ENCODE measurements around the gene MORN5. TPM values are rescaled to one million over a fixed set of nuclear protein-coding genes. Genes with fewer than 3 reads are reported as not detected.

Gene MORN5
- total RNA-seq, 1 experiment from 2014 or later: not detected

DNA sequence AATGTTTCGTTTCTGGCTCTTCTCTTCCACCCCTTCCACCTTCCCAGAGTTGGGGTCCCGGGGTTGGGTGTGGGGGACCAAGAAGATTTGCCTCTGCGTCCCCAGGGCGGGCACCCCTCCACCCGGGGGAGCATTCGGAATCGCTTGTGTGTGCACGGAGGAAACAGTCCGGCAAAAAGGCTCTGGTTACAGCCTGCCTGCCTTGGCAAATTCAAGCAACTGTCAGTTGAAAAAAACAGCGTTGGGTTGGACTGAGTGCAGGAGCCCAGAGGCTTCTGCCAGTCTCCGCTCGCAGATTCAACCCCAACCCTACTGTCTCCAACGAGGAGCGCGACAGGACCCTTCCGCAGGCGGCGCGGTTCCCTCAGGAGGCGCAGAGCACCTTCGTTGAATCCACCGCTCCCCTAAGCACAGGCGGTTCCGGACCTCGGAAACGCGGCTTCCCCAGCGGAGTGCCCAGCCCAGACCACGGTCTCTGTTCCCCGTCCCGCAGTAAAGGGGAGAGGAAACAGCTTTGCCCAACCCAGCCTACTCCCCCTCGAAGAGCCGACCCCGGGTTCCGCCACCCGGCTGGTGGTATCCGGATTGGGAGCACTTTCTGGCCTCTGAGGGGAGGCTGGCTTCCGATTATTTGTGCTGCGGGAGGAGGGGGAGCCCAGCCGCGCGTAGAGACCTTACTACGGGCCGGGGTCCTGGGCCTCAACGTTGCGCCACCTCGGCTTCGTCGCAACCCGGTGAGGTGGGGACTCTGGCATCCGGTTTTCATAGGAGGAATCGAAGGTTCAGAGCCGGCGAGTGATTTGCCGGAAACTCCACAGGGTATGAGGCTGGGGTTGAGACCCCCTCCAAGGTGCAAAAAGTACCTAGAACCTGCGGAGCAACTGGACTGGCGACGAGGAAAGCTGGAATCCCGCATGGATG is 59.5 kb downstream of the MORN5 start:
- H3K9ac ChIP-seq (ENCODE audit: low read length): no peak overlapping the region
- no peaks in the 10 kb centered on the region for H3K4me1 ChIP-seq (ENCODE audit: low read length)
- no peaks in the 10 kb centered on the region for H4K20me1 ChIP-seq (ENCODE audit: insufficient read depth, low read depth, low read length)
- H3K9me3 ChIP-seq (ENCODE audit: low read length): no peaks in the 10 kb centered on the region
- DNase-seq: no peak
- no peak overlapping the region for H3K4me3 ChIP-seq (ENCODE audit: low read length)
- H3K4me2 ChIP-seq (ENCODE audit: low read depth, low read length, poor library complexity, severe bottlenecking): no peak overlapping the region
- no peaks in the 10 kb centered on the region for H3K27me3 ChIP-seq (ENCODE audit: low read length)
- H3K27ac ChIP-seq (ENCODE audit: low read length): no peak overlapping the region
- no peaks in the 10 kb centered on the region for H3K36me3 ChIP-seq (ENCODE audit: insufficient read depth, low read length)
- H3K79me2 ChIP-seq (ENCODE audit: low read length): no peaks in the 10 kb centered on the region
- no peak overlapping the region for H2AFZ ChIP-seq (ENCODE audit: low read length)
- H3K9me2 ChIP-seq (replicated peaks; ENCODE audit: insufficient read depth, low read length): no peaks in the 10 kb centered on the region

GRCh38 chr9:122219856-122220672 is 60.4 kb downstream of the MORN5 start:
- Histone ChIP-seq H3K4me2 (ENCODE audit: low read depth, low read length, poor library complexity, severe bottlenecking) (no peak overlapping the region), H3K79me2 (ENCODE audit: low read length) (no peaks in the 10 kb centered on the region), H3K4me1 (ENCODE audit: low read length) (no peaks in the 10 kb centered on the region), H3K9ac (ENCODE audit: low read length) (no peak overlapping the region), H3K27me3 (ENCODE audit: low read length) (no peaks in the 10 kb centered on the region), H4K20me1 (ENCODE audit: insufficient read depth, low read depth, low read length) (no peaks in the 10 kb centered on the region), H3K36me3 (ENCODE audit: insufficient read depth, low read length) (no peaks in the 10 kb centered on the region), H3K4me3 (ENCODE audit: low read length) (no peak overlapping the region), H3K27ac (ENCODE audit: low read length) (no peak overlapping the region), H2AFZ (ENCODE audit: low read length) (no peak overlapping the region), H3K9me2 (replicated peaks; ENCODE audit: insufficient read depth, low read length) (no peaks in the 10 kb centered on the region), H3K9me3 (ENCODE audit: low read length) (no peaks in the 10 kb centered on the region)
- no peak for DNase-seq

GRCh38 chr9:122220673-122221182 is 61.0 kb downstream of the MORN5 start:
- Histone ChIP-seq H3K4me1 (ENCODE audit: low read length) (no peaks in the 10 kb centered on the region), H3K4me3 (ENCODE audit: low read length) (no peak overlapping the region), H3K4me2 (ENCODE audit: low read depth, low read length, poor library complexity, severe bottlenecking) (no peak overlapping the region), H3K27ac (ENCODE audit: low read length) (no peak overlapping the region), H3K27me3 (ENCODE audit: low read length) (no peaks in the 10 kb centered on the region), H2AFZ (ENCODE audit: low read length) (no peak overlapping the region), H3K9ac (ENCODE audit: low read length) (no peak overlapping the region), H3K79me2 (ENCODE audit: low read length) (no peaks in the 10 kb centered on the region), H3K9me2 (replicated peaks; ENCODE audit: insufficient read depth, low read length) (no peaks in the 10 kb centered on the region), H4K20me1 (ENCODE audit: insufficient read depth, low read depth, low read length) (no peaks in the 10 kb centered on the region), H3K36me3 (ENCODE audit: insufficient read depth, low read length) (no peaks in the 10 kb centered on the region), H3K9me3 (ENCODE audit: low read length) (no peaks in the 10 kb centered on the region)
- no peak for DNase-seq

- Histone ChIP-seq H3K27me3 (ENCODE audit: low read length) (no peaks in the 10 kb centered on the region), H3K4me1 (ENCODE audit: low read length) (no peaks in the 10 kb centered on the region), H4K20me1 (ENCODE audit: insufficient read depth, low read depth, low read length) (no peaks in the 10 kb centered on the region), H2AFZ (ENCODE audit: low read length) (no peak overlapping the region), H3K27ac (ENCODE audit: low read length) (no peak overlapping the region), H3K36me3 (ENCODE audit: insufficient read depth, low read length) (no peaks in the 10 kb centered on the region), H3K9me2 (replicated peaks; ENCODE audit: insufficient read depth, low read length) (no peaks in the 10 kb centered on the region), H3K9me3 (ENCODE audit: low read length) (no peaks in the 10 kb centered on the region), H3K9ac (ENCODE audit: low read length) (no peak overlapping the region), H3K4me2 (ENCODE audit: low read depth, low read length, poor library complexity, severe bottlenecking) (no peak overlapping the region), H3K4me3 (ENCODE audit: low read length) (no peak overlapping the region), H3K79me2 (ENCODE audit: low read length) (no peaks in the 10 kb centered on the region)
- DNase-seq: no peak
These were observed 61.6 kb downstream of the MORN5 start for GRCh38 chr9:122221183-122221811.

GRCh38 chr9:122222791-122223190 is 63.1 kb downstream of the MORN5 start:
- no peak overlapping the region for H3K4me3 ChIP-seq (ENCODE audit: low read length)
- no peak overlapping the region for H2AFZ ChIP-seq (ENCODE audit: low read length)
- H3K36me3 ChIP-seq (ENCODE audit: insufficient read depth, low read length): no peaks in the 10 kb centered on the region
- no peaks in the 10 kb centered on the region for H3K9me2 ChIP-seq (replicated peaks; ENCODE audit: insufficient read depth, low read length)
- no peak overlapping the region for H3K4me2 ChIP-seq (ENCODE audit: low read depth, low read length, poor library complexity, severe bottlenecking)
- no peaks in the 10 kb centered on the region for H3K27me3 ChIP-seq (ENCODE audit: low read length)
- DNase-seq: no peak
- H4K20me1 ChIP-seq (ENCODE audit: insufficient read depth, low read depth, low read length): no peaks in the 10 kb centered on the region
- H3K79me2 ChIP-seq (ENCODE audit: low read length): no peaks in the 10 kb centered on the region
- no peaks in the 10 kb centered on the region for H3K9me3 ChIP-seq (ENCODE audit: low read length)
- no peaks in the 10 kb centered on the region for H3K4me1 ChIP-seq (ENCODE audit: low read length)
- H3K9ac ChIP-seq (ENCODE audit: low read length): no peak overlapping the region
- no peak overlapping the region for H3K27ac ChIP-seq (ENCODE audit: low read length)

GRCh38 chr9:122223435-122223834 is 63.7 kb downstream of the MORN5 start:
- Histone ChIP-seq H3K27ac (ENCODE audit: low read length) (no peak overlapping the region), H3K79me2 (ENCODE audit: low read length) (no peaks in the 10 kb centered on the region), H3K4me2 (ENCODE audit: low read depth, low read length, poor library complexity, severe bottlenecking) (no peak overlapping the region), H3K4me1 (ENCODE audit: low read length) (no peaks in the 10 kb centered on the region), H3K4me3 (ENCODE audit: low read length) (no peak overlapping the region), H2AFZ (ENCODE audit: low read length) (no peak overlapping the region), H3K27me3 (ENCODE audit: low read length) (no peaks in the 10 kb centered on the region), H3K9me3 (ENCODE audit: low read length) (no peaks in the 10 kb centered on the region), H3K9ac (ENCODE audit: low read length) (no peak overlapping the region), H3K36me3 (ENCODE audit: insufficient read depth, low read length) (no peaks in the 10 kb centered on the region), H3K9me2 (replicated peaks; ENCODE audit: insufficient read depth, low read length) (no peaks in the 10 kb centered on the region), H4K20me1 (ENCODE audit: insufficient read depth, low read depth, low read length) (no peaks in the 10 kb centered on the region)
- DNase-seq: no peak

DNA sequence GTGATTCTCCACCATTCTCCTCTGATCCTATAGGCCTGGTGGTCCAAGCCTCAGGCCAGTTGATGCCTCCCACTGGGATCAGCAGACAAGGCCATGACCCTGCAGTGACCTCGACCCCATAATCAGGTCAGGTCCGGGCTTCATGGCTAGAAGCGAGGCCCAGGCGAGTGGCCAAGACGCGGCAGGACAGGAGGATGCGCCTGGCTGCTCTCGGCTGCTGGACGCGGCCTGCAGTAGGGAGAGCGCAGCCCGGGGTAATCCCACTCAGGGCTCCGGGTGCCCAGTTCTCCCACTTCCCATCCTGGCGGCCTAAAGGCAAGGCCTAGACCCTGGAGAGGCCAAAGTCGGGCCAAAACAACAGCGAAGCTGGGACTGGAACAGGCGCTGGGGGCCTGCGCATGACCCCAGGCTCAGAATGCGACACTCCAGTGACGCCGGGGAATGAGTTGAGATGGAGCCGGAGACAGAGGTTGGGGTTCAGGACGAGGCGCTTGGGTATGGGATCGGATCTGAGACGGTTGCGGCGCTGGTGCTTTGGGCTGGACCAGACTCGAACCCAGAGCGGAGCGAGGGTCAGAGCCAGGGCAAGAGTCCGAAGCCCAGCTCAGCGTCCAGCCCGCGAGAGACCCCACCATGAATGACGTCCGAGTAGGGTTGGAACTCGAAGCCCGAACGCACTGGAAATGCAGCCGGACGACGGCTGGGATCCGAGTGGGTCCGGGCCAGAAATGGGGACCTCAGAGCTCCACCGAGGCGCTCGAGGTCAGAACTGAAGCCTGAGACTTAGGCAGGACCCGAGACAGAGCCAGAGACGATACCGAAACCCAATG is 65.8 kb downstream of the MORN5 start:
- no peak overlapping the region for H3K4me3 ChIP-seq (ENCODE audit: low read length)
- H3K27me3 ChIP-seq (ENCODE audit: low read length): no peaks in the 10 kb centered on the region

More for the DNA sequence above, 65.8 kb downstream of the MORN5 start:
- Histone ChIP-seq H3K27ac (ENCODE audit: low read length) (no peak overlapping the region), H3K4me2 (ENCODE audit: low read depth, low read length, poor library complexity, severe bottlenecking) (no peak overlapping the region), H4K20me1 (ENCODE audit: insufficient read depth, low read depth, low read length) (no peaks in the 10 kb centered on the region), H3K36me3 (ENCODE audit: insufficient read depth, low read length) (no peaks in the 10 kb centered on the region), H3K4me1 (ENCODE audit: low read length) (no peaks in the 10 kb centered on the region), H3K79me2 (ENCODE audit: low read length) (no peaks in the 10 kb centered on the region), H3K9ac (ENCODE audit: low read length) (no peak overlapping the region), H3K9me2 (replicated peaks; ENCODE audit: insufficient read depth, low read length) (no peaks in the 10 kb centered on the region), H2AFZ (ENCODE audit: low read length) (no peak overlapping the region), H3K9me3 (ENCODE audit: low read length) (no peaks in the 10 kb centered on the region)
- DNase-seq: no peak
